Ovary (tissue), 3 donors: Measurements from ENCODE around the gene CAPZA2.

Experiments used
- EP300 ChIP-seq: sonication (generic); formaldehyde crosslinking; IDR thresholded peaks from one replicate; pipeline ENCODE4 v1.6.1; 2017; ENCODE audit warnings: antibody characterized with exemption
- TF ChIP-seq, protein P1 (sequence below), 3 donors: fragments of 450-650 bp in 2 of 3; fragments of 200-600 bp in 1 of 3; IDR thresholded peaks; one replicate each; pipeline versions ENCODE4 v1.5.1 to v1.8.0; 2016 to 2022; ENCODE audit warnings: antibody characterized with exemption in 3 of 3, mild to moderate bottlenecking in 1 of 3
- donor health status: DM: no; HTN: no; CAD: no.

DNA sequence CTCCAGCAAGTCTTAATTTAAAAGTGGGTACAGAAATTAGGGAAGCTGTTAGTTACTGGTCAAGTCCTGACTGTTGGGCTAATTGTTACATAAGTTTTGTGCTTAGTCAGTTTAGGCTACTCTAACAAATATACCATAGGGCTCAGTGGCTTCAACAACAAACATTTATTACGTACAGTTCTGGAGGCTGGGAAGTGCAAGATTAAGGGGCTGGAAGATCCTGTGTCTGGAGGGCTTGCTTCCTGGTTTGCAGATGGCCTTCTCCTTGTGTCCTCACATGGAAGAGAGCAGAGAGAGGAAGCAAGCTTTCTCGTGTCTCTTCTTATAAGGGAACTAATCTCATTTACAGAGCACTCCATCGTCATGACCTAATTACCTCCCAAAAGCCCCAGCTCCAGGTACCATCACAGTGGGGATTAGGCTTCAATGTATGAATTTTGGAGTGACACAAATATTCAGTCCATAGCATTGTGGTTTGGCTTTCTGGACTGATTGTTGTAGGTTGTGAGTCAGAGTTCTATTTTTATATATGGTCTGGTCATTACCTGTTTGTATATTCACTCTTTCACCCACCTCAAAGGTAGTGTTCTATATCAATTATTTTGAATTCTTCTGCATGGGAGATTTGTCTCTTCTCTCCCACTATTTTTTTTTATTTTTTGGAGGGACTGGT is 108.0 kb downstream of the CAPZA2 start:
- no peak for TF ChIP-seq EP300
- TF ChIP-seq, protein P1, sequence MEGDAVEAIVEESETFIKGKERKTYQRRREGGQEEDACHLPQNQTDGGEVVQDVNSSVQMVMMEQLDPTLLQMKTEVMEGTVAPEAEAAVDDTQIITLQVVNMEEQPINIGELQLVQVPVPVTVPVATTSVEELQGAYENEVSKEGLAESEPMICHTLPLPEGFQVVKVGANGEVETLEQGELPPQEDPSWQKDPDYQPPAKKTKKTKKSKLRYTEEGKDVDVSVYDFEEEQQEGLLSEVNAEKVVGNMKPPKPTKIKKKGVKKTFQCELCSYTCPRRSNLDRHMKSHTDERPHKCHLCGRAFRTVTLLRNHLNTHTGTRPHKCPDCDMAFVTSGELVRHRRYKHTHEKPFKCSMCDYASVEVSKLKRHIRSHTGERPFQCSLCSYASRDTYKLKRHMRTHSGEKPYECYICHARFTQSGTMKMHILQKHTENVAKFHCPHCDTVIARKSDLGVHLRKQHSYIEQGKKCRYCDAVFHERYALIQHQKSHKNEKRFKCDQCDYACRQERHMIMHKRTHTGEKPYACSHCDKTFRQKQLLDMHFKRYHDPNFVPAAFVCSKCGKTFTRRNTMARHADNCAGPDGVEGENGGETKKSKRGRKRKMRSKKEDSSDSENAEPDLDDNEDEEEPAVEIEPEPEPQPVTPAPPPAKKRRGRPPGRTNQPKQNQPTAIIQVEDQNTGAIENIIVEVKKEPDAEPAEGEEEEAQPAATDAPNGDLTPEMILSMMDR (IDR thresholded peaks at IDR 0.05), result no peak
